ENCODE results near the gene CECR2. TPM values are rescaled to one million over a fixed set of nuclear protein-coding genes. Genes with fewer than 3 reads are reported as not detected.
A peak's percentile ranks its signal among the peaks of the same experiment; 100 is the strongest.

CECR2 gene
- total and polyA plus RNA-seq, 2 experiments from 2014 or later = 0.10 TPM; not detected in 1

DNA sequence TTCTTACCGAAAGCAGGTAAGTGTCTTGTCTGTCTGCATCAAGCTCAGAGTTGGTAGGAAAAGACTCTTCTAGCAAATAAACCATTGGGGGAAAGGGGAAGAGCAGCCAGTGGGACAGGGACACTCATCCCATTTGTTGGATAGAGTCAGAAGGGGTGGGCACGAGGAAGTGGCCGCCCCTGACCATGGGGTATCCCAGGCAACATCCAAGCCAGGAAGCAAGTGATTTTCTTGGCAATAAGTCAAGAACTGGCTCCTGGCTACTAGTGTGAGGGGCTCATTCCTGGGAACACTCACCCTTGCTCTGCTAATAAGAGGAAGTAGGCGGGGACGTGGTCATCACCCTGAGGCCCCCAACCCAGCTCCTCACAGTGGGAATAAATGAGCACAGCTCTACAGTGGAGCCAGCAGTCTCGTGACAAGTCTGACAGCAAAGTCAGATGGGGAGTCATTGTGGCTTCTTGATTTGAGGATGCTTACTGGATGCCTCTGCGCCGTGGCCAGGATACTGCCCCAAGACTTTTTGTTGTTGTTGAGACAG, 200.8 kb downstream of the CECR2 start:
- H3K4me2 ChIP-seq (ENCODE audit: unreplicated experiment) = no peak overlapping the region
- in situ Hi-C loops (cut with MboI) = no loop called here
- 68 to 69% methylated on average over 8 of the region's 8 CpGs for WGBS, 2 experiments (ENCODE audit: low coverage in 1 of 2, low lambda C conversion rate in 2 of 2, missing lambda C conversion rate in 2 of 2)
- no peaks in the 10 kb centered on the region for H4K20me1 ChIP-seq (ENCODE audit: insufficient read depth)
- H2AFZ ChIP-seq = no peak overlapping the region
- H3K9ac ChIP-seq = no peak overlapping the region
- peaks cover 16% of the 10 kb centered on the region for H3K4me1 ChIP-seq (ENCODE audit: insufficient read depth)
- no peak overlapping the region for H3K4me3 ChIP-seq
- no peak overlapping the region for H3K27ac ChIP-seq
- no peaks in the 10 kb centered on the region for H3K27me3 ChIP-seq (replicated peaks; ENCODE audit: insufficient read depth)
- TF ChIP-seq EZH2phosphoT487 (IDR thresholded peaks at IDR 0.05; ENCODE audit: insufficient read depth, low read depth) (no peak), EZH2 (IDR thresholded peaks at IDR 0.05; ENCODE audit: insufficient read depth, poor library complexity, severe bottlenecking) (no peak)
- no peaks in the 10 kb centered on the region for H3K9me3 ChIP-seq (ENCODE audit: low read depth)
- H3K9me2 ChIP-seq (ENCODE audit: insufficient read depth) = no peaks in the 10 kb centered on the region
- H3F3A ChIP-seq (ENCODE audit: insufficient read depth) = peaks cover 11% of the 10 kb centered on the region
- no peaks in the 10 kb centered on the region for H3K79me2 ChIP-seq (ENCODE audit: insufficient read depth)
- H3K36me3 ChIP-seq (ENCODE audit: low read depth) = no peaks in the 10 kb centered on the region
- peak; percentile 8 for DNase-seq

DNA sequence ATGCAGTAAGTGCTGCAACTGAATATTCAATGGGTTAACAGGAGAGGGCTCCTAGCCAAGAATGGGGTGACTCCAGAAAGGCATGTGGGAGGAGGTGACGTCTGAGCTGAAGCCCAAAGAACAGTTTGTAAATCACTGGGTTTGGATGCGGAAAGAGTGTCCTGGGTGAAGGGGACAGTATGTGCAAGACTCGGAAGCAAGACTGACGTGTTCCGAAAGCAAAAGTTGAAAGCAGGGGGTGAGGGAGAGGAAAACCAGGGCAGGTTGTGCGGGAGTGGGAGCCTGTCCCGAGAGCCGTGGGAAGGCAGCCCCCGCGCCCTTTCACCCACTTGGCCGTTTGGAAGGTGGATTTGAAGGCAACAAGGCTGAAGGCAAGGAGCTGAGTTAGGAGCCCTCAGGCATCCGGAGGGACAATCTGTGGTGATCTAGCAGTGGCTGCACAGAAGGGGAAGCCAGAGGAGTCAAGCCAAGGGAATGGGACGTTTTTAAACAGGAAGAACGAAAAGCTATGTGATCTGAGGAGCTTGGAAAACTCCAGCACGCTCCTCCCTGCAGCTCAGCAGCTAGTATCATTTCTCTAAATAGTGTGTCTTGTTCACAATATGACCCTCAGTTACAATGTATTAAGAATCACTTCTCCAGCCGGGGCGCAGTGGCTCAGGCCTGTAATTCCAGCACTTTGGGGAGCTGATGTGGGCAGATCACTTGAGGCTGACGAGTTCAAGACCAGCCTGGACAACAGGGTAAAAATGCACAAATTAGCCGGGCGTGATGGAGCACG, 201.8 kb downstream of the CECR2 start:
- peak overlapping the region; percentile 76 for H3K4me2 ChIP-seq (ENCODE audit: unreplicated experiment)
- WGBS, 2 experiments (ENCODE audit: low coverage in 1 of 2, low lambda C conversion rate in 2 of 2, missing lambda C conversion rate in 2 of 2) = 7 to 10% methylated on average over 21 of the region's 21 CpGs
- peak overlapping the region; percentile 68 for H3K9ac ChIP-seq
- no peaks in the 10 kb centered on the region for H3K36me3 ChIP-seq (ENCODE audit: low read depth)
- TF ChIP-seq EZH2 (IDR thresholded peaks at IDR 0.05; ENCODE audit: insufficient read depth, poor library complexity, severe bottlenecking) (no peak), EZH2phosphoT487 (IDR thresholded peaks at IDR 0.05; ENCODE audit: insufficient read depth, low read depth) (no peak)
- peaks cover 23% of the 10 kb centered on the region for H3K4me1 ChIP-seq (ENCODE audit: insufficient read depth)
- peak; percentile 91 for DNase-seq
- H4K20me1 ChIP-seq (ENCODE audit: insufficient read depth) = no peaks in the 10 kb centered on the region
- no peaks in the 10 kb centered on the region for H3K9me2 ChIP-seq (ENCODE audit: insufficient read depth)
- peaks cover 20% of the 10 kb centered on the region for H3F3A ChIP-seq (ENCODE audit: insufficient read depth)
- peak overlapping the region; percentile 73 for H3K27ac ChIP-seq
- H3K9me3 ChIP-seq (ENCODE audit: low read depth) = no peaks in the 10 kb centered on the region
- H3K79me2 ChIP-seq (ENCODE audit: insufficient read depth) = no peaks in the 10 kb centered on the region
- H2AFZ ChIP-seq = peak overlapping the region; percentile 85
- in situ Hi-C loops (cut with MboI) = no loop called here
- no peaks in the 10 kb centered on the region for H3K27me3 ChIP-seq (replicated peaks; ENCODE audit: insufficient read depth)
- H3K4me3 ChIP-seq = peak overlapping the region; percentile 65

DNA sequence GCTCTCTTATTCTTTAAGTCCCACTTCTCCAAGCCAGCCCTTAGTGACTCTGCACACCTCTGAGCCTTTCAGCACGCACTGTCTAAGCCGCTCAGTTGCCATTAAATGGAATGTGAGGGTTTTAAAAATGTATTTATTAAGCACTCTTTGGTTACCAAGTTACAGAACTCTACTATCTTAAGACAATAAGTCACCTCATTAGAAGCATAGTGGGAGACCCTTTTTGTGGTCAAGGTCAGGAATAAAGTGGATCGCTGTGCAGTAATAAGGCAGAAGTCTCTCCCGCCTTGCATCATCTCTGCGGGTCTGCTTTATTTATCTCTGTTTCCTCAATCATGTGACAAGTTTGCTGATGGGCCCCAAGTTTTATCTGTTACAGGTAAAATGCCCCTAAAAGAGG, 205.9 kb downstream of the CECR2 start:
- H3K9me3 ChIP-seq (ENCODE audit: low read depth) = no peaks in the 10 kb centered on the region
- H3K4me2 ChIP-seq (ENCODE audit: unreplicated experiment) = no peak overlapping the region
- WGBS, 2 experiments (ENCODE audit: low coverage in 1 of 2, low lambda C conversion rate in 2 of 2, missing lambda C conversion rate in 2 of 2) = 85 to 92% methylated on average over 5 of the region's 5 CpGs
- H4K20me1 ChIP-seq (ENCODE audit: insufficient read depth) = no peaks in the 10 kb centered on the region
- H3K9ac ChIP-seq = no peak overlapping the region
- H3K27me3 ChIP-seq (replicated peaks; ENCODE audit: insufficient read depth) = no peaks in the 10 kb centered on the region
- no peak overlapping the region for H3K4me3 ChIP-seq
- DNase-seq = no peak
- H2AFZ ChIP-seq = no peak overlapping the region
- no peaks in the 10 kb centered on the region for H3K79me2 ChIP-seq (ENCODE audit: insufficient read depth)
- no peak overlapping the region for H3K27ac ChIP-seq
- H3K36me3 ChIP-seq (ENCODE audit: low read depth) = no peaks in the 10 kb centered on the region
- H3F3A ChIP-seq (ENCODE audit: insufficient read depth) = peaks cover 21% of the 10 kb centered on the region
- TF ChIP-seq EZH2 (IDR thresholded peaks at IDR 0.05; ENCODE audit: insufficient read depth, poor library complexity, severe bottlenecking) = no peak
- no peak for TF ChIP-seq EZH2phosphoT487 (IDR thresholded peaks at IDR 0.05; ENCODE audit: insufficient read depth, low read depth)
- no peaks in the 10 kb centered on the region for H3K9me2 ChIP-seq (ENCODE audit: insufficient read depth)
- in situ Hi-C loops (cut with MboI) = no loop called here
- peaks cover 29% of the 10 kb centered on the region for H3K4me1 ChIP-seq (ENCODE audit: insufficient read depth)

DNA sequence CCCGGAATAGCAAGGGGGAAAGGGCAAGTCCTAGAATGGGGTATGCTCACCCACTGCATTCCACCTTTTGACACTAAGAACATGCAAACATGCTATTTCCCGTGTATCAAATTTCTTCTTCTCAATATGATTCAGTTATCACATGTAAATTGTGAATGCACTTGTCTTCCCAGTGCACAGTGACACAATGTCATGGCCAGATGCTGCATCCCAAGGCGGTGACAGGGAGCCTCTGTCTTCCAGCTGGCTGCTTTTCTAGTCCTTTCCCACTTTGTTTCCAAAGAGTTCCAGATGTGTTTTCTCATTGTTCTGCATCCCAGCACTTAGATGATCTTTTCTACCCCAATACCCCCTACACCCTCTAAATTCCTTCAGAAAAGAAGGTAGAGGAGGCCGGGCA, 206.4 kb downstream of the CECR2 start:
- 0 out of 2 replicates have a peak overlapping the region, but pooled peaks have one; percentile 3 for H3K9ac ChIP-seq
- in situ Hi-C loops (cut with MboI) = no loop called here
- peak overlapping the region; percentile 73 for H3K27ac ChIP-seq

More for the DNA sequence above, 206.4 kb downstream of the CECR2 start:
- Histone ChIP-seq H3K4me3 (no peak overlapping the region), H2AFZ (0 out of 2 replicates have a peak overlapping the region, but pooled peaks have one; percentile 4), H3K4me1 (ENCODE audit: insufficient read depth) (peaks cover 25% of the 10 kb centered on the region), H3K36me3 (ENCODE audit: low read depth) (no peaks in the 10 kb centered on the region), H3K27me3 (replicated peaks; ENCODE audit: insufficient read depth) (no peaks in the 10 kb centered on the region), H3K9me3 (ENCODE audit: low read depth) (no peaks in the 10 kb centered on the region), H4K20me1 (ENCODE audit: insufficient read depth) (no peaks in the 10 kb centered on the region), H3K4me2 (ENCODE audit: unreplicated experiment) (peak overlapping the region; percentile 22), H3K9me2 (ENCODE audit: insufficient read depth) (no peaks in the 10 kb centered on the region), H3F3A (ENCODE audit: insufficient read depth) (peaks cover 21% of the 10 kb centered on the region), H3K79me2 (ENCODE audit: insufficient read depth) (no peaks in the 10 kb centered on the region)
- 15 to 18% methylated on average over 4 of the region's 4 CpGs for WGBS, 2 experiments (ENCODE audit: low coverage in 1 of 2, low lambda C conversion rate in 2 of 2, missing lambda C conversion rate in 2 of 2)
- peak; percentile 29 for DNase-seq
- no peak for TF ChIP-seq EZH2 (IDR thresholded peaks at IDR 0.05; ENCODE audit: insufficient read depth, poor library complexity, severe bottlenecking)
- TF ChIP-seq EZH2phosphoT487 (IDR thresholded peaks at IDR 0.05; ENCODE audit: insufficient read depth, low read depth) = no peak

Data from GM23248 (cell line).